Erythroblast (primary cell): ENCODE data around the gene PARD6A.

Experiments used
- DNase-seq, 2 experiments: peaks; one replicate each; lab custom pipeline; 2025; lab: John Stamatoyannopoulos, UW
- GATA1 ChIP-seq: IDR thresholded peaks from 2 replicates; pipeline ENCODE4 v1.6.1; 2011; ENCODE audit warnings: low read depth, mild to moderate bottlenecking, control low read depth, low read length, moderate library complexity
- POLR2A ChIP-seq: IDR thresholded peaks from 2 replicates; pipeline ENCODE4 v1.6.1; 2011; ENCODE audit warnings: mild to moderate bottlenecking, low read length

The PARD6A gene

GRCh38 chr16:67660564-67661028, at the start of gene PARD6A:
TSS of gene PARD6A (plus strand) at chr16:67660960. CDS start at chr16:67661039, 79 bp downstream.
- TF ChIP-seq POLR2A = peak; percentile 79
- no peak for TF ChIP-seq GATA1
- peak; percentile 95 to 96 for DNase-seq

- peak in 1 of 2 experiments; percentile 16 for DNase-seq
- no peak for TF ChIP-seq GATA1
- TF ChIP-seq POLR2A = no peak
Measured at GRCh38 chr16:67613808-67614207, 47.0 kb upstream of the PARD6A start.

GRCh38 chr16:67628216-67628615, 32.5 kb upstream of the PARD6A start:
- no peak for DNase-seq
- TF ChIP-seq GATA1 (no peak), POLR2A (no peak)

- TF ChIP-seq POLR2A = no peak
- TF ChIP-seq GATA1 = no peak
- no peak for DNase-seq
Measured at GRCh38 chr16:67632415-67633172, 28.2 kb upstream of the PARD6A start.

GRCh38 chr16:67636713-67637112, 24.0 kb upstream of the PARD6A start:
- no peak for TF ChIP-seq POLR2A
- TF ChIP-seq GATA1 = no peak
- no peak for DNase-seq

- TF ChIP-seq GATA1 (no peak), POLR2A (no peak)
- DNase-seq = no peak
Measured at GRCh38 chr16:67637625-67638024, 23.1 kb upstream of the PARD6A start.

- TF ChIP-seq POLR2A = no peak
- TF ChIP-seq GATA1 = no peak
Measured at GRCh38 chr16:67641779-67642708, 18.7 kb upstream of the PARD6A start.

GRCh38 chr16:67644038-67644437, 16.7 kb upstream of the PARD6A start:
- no peak for DNase-seq
- TF ChIP-seq GATA1 (no peak), POLR2A (no peak)

More at GRCh38 chr16:67641779-67642708, 18.7 kb upstream of the PARD6A start:
- no peak for DNase-seq

GRCh38 chr16:67645397-67646121, 15.2 kb upstream of the PARD6A start:
- DNase-seq = no peak
- no peak for TF ChIP-seq POLR2A
- TF ChIP-seq GATA1 = no peak

GRCh38 chr16:67647111-67647651, 13.6 kb upstream of the PARD6A start:
- DNase-seq = no peak
- TF ChIP-seq GATA1 = no peak
- TF ChIP-seq POLR2A = no peak

- no peak for DNase-seq
- TF ChIP-seq POLR2A (no peak), GATA1 (no peak)
Measured at GRCh38 chr16:67647681-67648080, 13.1 kb upstream of the PARD6A start.

GRCh38 chr16:67648088-67648763, 12.5 kb upstream of the PARD6A start:
- no peak for DNase-seq
- TF ChIP-seq GATA1 = no peak
- no peak for TF ChIP-seq POLR2A
